ENCODE results near the gene ARX.

DNA sequence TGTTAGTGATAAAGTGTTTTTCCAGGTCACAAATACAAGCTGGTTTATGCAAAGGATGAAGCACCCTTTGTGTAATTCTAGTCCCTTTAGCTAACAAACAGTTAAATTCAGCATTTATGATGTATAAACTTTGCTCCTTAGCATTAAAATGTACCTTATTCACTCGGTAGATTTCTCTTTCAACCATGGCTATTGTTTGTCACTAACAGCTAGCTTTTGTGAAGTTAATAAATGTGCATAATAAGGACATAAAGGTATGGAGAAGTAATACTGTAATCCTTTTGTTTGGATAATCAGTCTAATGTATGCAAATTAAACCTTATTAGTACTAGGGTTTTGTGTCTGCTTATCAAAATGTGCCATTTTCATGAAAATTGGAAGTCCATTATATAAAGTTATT lies 34.2 kb upstream of the ARX start:
- TF ChIP-seq, protein P1, sequence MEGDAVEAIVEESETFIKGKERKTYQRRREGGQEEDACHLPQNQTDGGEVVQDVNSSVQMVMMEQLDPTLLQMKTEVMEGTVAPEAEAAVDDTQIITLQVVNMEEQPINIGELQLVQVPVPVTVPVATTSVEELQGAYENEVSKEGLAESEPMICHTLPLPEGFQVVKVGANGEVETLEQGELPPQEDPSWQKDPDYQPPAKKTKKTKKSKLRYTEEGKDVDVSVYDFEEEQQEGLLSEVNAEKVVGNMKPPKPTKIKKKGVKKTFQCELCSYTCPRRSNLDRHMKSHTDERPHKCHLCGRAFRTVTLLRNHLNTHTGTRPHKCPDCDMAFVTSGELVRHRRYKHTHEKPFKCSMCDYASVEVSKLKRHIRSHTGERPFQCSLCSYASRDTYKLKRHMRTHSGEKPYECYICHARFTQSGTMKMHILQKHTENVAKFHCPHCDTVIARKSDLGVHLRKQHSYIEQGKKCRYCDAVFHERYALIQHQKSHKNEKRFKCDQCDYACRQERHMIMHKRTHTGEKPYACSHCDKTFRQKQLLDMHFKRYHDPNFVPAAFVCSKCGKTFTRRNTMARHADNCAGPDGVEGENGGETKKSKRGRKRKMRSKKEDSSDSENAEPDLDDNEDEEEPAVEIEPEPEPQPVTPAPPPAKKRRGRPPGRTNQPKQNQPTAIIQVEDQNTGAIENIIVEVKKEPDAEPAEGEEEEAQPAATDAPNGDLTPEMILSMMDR (IDR thresholded peaks at IDR 0.05; ENCODE audit: low read length), result no peak
- TF ChIP-seq EZH2phosphoT487 (IDR thresholded peaks at IDR 0.05; ENCODE audit: low read length) (no peak), EZH2 (optimal IDR thresholded peaks at IDR 0.05; ENCODE audit: low read depth, low read length) (no peak)
